D721Med (cell line): Measurements from ENCODE around the gene PPP1R2B.

Experiments used
- DNase-seq: peaks from one replicate; pipeline ENCODE4 v3.0.0; 2011; ENCODE audit warnings: low spot score; ENCODE audit not compliant: insufficient read length
- FAIRE-seq: peaks from 2 replicates; lab custom pipeline; 2011; peaks lifted over from hg19 to GRCh38; lab: Jason Lieb, UNC
- TF ChIP-seq, protein P1 (sequence below): IDR thresholded peaks from 2 replicates; pipeline ENCODE4 v1.5.1; 2012; ENCODE audit warnings: mild to moderate bottlenecking, control low read depth; ENCODE audit not compliant: insufficient read depth; ENCODE audit errors: missing control alignments

The PPP1R2B gene

DNA sequence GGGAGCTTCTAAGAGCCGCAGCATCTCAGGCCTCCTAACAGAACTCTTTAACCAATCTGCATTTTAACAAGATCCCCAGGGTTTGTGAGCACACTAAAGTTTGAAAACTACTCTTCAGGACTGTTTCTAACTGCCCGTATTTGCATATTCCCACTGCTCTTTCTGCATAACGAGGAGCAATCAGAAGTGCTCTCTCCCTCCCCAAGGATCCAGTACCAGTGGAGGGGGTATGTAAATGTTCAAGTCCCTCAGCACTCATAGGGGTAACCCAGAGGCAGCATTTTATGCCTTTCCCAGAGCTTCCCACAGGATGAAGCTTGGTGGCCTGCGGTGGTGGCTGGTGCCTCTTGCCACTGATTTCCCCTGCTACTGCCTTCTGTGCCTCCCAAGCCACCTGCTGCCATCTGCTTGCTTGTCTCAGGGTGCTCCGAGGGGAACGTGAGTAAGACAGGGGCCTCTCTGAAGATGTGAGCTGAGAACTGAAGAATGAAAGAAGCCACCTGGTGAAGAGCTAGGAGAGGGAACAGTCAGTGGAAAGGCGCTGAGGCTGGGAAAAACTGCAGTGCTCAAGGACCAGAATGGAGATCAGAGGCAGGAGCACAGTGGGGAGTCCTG, 30.0 kb upstream of the PPP1R2B start:
- TF ChIP-seq, protein P1, sequence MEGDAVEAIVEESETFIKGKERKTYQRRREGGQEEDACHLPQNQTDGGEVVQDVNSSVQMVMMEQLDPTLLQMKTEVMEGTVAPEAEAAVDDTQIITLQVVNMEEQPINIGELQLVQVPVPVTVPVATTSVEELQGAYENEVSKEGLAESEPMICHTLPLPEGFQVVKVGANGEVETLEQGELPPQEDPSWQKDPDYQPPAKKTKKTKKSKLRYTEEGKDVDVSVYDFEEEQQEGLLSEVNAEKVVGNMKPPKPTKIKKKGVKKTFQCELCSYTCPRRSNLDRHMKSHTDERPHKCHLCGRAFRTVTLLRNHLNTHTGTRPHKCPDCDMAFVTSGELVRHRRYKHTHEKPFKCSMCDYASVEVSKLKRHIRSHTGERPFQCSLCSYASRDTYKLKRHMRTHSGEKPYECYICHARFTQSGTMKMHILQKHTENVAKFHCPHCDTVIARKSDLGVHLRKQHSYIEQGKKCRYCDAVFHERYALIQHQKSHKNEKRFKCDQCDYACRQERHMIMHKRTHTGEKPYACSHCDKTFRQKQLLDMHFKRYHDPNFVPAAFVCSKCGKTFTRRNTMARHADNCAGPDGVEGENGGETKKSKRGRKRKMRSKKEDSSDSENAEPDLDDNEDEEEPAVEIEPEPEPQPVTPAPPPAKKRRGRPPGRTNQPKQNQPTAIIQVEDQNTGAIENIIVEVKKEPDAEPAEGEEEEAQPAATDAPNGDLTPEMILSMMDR = no peak
- DNase-seq = no peak
- no peak for FAIRE-seq

GRCh38 chr5:156824241-156824640, 25.9 kb upstream of the PPP1R2B start:
- no peak for FAIRE-seq
- DNase-seq = no peak
- TF ChIP-seq, protein P1 = no peak

DNA sequence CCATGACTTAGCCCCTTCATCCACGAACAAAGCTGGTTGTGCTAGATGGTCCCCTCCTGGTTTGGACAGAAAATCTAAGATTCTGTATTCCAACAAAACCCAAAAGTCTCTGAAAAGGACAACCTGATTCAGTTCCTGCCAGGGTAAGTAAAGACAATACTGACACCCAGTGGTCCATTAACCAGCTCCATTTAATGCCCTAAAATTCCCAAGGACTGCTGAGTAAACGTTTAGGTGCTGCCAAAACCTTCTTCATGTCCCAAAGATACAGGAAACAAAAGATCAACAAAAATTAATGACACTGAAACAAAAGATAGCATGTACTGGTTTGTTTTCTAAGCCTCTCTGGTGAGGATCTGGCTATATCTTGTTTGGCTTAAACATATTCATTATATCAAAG, 25.3 kb upstream of the PPP1R2B start:
- DNase-seq (no peak), FAIRE-seq (peak; percentile 90)
- TF ChIP-seq, protein P1 = peak; percentile 68

DNA sequence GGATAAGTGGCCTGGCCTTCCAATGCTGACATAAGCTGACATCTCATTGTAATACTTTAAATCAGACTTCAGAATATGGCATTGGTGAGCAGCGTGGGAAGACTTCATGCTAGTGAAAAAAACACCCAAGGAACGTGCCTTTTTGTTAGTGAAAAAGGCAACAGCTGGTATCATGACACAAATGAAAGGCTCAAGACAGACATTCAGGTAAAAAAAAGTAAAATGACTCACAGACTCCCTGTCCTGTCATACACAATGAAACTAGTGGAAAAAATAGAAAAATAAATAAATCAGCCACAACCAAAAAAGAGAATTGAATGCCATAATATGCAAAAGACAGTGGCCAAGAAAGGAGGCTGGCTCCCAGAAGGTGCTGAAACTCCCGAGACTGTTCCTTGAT, 24.4 kb upstream of the PPP1R2B start:
- FAIRE-seq = no peak
- DNase-seq = no peak
- TF ChIP-seq, protein P1 = no peak

DNA sequence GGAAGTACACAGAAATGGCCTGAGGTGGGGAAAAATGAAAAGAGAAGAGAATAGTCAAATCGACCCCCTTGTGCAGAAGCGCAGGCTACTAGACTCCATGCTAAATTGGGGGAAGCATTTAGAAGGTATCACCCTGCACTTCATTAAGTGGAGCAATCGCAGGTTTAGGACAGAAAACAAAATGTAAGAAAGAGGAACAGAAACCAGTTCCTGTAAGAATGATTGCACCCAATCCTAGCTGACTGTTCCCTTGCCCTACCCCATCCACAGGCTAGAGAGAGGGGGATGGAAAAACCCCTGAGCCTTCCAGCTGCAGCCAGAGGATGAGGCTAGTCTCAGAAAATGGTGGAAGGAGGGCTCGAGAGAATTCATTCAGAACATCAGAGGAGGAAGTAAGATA, 23.9 kb upstream of the PPP1R2B start:
- no peak for FAIRE-seq
- DNase-seq = no peak
- TF ChIP-seq, protein P1 = no peak

- TF ChIP-seq, protein P1 = no peak
- FAIRE-seq (no peak), DNase-seq (no peak)
Observed at GRCh38 chr5:156834916-156835315, 15.2 kb upstream of the PPP1R2B start.

DNA sequence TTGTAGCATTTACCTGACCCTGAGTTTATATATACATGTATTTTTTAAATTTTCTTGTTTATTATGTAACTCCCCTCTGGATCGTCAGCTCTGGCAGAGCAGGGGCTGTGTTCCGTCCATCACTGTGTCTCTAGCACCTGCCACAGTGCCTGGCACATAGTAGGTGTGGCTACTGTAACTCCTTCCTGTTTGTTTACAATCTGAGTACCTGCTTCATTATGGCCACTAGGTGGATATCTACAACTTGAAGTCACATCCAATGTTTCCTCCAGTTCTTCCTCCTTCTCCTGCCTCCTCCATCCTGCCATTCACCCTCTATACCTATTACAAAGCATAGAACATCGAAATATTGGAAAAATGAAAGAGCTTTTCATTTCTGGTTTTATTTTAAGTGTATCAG, 14.2 kb upstream of the PPP1R2B start:
- FAIRE-seq (no peak), DNase-seq (no peak)
- TF ChIP-seq, protein P1 = peak; percentile 25
